Pancreas (tissue), 10 donors: ENCODE results near the gene RPTN. TPM values are rescaled to one million over a fixed set of nuclear protein-coding genes. Genes with fewer than 3 reads are reported as not detected.

Experiments
- ATAC-seq, 4 donors: fragments of 200-7000 bp; cut with Tn5 transposase; one replicate each; pipeline versions ENCODE4 v1.8.0 to v1.9.1; 2020; ENCODE audit warnings: mild to moderate bottlenecking in 4 of 4, moderate library complexity in 4 of 4
- DNase-seq, 6 donors: peaks; one replicate each; pipeline ENCODE4 v3.0.0-alpha.2; 2020
- FAIRE-seq: peaks from 2 replicates; lab custom pipeline; 2012; peaks lifted over from hg19 to GRCh38; lab: Jason Lieb, UNC
- H3K27ac ChIP-seq, 4 donors: fragments of 200-600 bp; sonication (generic); 1 replicate in 3 of 4; 2 replicates in 1 of 4; pipeline versions ENCODE4 v1.5.0 to v1.8.0; 2020
- H3K27me3 ChIP-seq, 4 donors: fragments of 200-600 bp; one replicate each; pipeline ENCODE4 v1.8.0; 2021
- H3K36me3 ChIP-seq, 3 donors: fragments of 200-600 bp; sonication (generic) in 1 of 3; one replicate each; pipeline versions ENCODE4 v1.5.0 to v1.8.0; 2020 to 2021
- H3K4me1 ChIP-seq, 3 donors: fragments of 200-600 bp; one replicate each; pipeline ENCODE4 v1.8.0; 2021
- H3K4me3 ChIP-seq, 4 donors: fragments of 200-600 bp; sonication (generic) in 2 of 4; one replicate each; pipeline versions ENCODE4 v1.5.0 to v1.8.0; 2020 to 2021
- H3K9me3 ChIP-seq, 4 donors: fragments of 200-600 bp; one replicate each; pipeline ENCODE4 v1.8.0; 2021
- WGBS, 2 donors: extraction: QIAGEN DNeasy Blood & Tissue Kit; methylation state at CpG; one replicate each; pipeline ENCODE4 v1.1.7; 2013; 5-methylcytosine and 5-hydroxymethylcytosine counted together
- intact Hi-C, 3 donors: fragments of 100-400 bp; cut with DNase I; formaldehyde crosslinking; loops; one replicate each; pipeline versions ENCODE4 v1.11.1 to v1.14.2; 2022
- polyA plus RNA-seq, 2 donors: library from polyadenylated mRNA; stranded (reverse); fragments of 200-250 nt; gene quantifications; one replicate each; pipeline ENCODE4 v1.2.3, GENCODE V29; 2013
- total RNA-seq, 6 donors: library from RNA; stranded (reverse); fragmentation: NEBNext Ultra II Directional in 4 of 6; extraction: Animal tissue kit (Norgen Biotek cat#: 25700) in 4 of 6; gene quantifications; one replicate each; pipeline versions ENCODE4 v1.2.1 to v1.2.4, GENCODE V29; 2021 to 2023
- TF ChIP-seq, protein P1 (sequence below), 4 donors: fragments of 200-600 bp; sonication (generic) in 3 of 4; IDR thresholded peaks; one replicate each; pipeline versions ENCODE4 v1.5.0 to v1.8.0; 2021; ENCODE audit warnings: antibody characterized with exemption in 4 of 4
- donor health status: healthy with polysubstance abuse.
- donor health status: DM: no; HTN: no; CAD: no; lungs with moderate emphysema.
- donor health status: DM: no; HTN: no; CAD: no.
- donor health status: control.
- donor health status: control.
- donor health status: Bipolar disorder and iron deficiency.
- donor health status: DM: yes; HTN: yes; CAD: no.
- donor health status: DM: no; HTN: no; CAD: no.
- donor health status: DM: no; HTN: no; CAD: no.
- donor health status: DM: yes; HTN: yes; CAD: no.

RPTN gene
- total and polyA plus RNA-seq, 8 donors: not detected

DNA sequence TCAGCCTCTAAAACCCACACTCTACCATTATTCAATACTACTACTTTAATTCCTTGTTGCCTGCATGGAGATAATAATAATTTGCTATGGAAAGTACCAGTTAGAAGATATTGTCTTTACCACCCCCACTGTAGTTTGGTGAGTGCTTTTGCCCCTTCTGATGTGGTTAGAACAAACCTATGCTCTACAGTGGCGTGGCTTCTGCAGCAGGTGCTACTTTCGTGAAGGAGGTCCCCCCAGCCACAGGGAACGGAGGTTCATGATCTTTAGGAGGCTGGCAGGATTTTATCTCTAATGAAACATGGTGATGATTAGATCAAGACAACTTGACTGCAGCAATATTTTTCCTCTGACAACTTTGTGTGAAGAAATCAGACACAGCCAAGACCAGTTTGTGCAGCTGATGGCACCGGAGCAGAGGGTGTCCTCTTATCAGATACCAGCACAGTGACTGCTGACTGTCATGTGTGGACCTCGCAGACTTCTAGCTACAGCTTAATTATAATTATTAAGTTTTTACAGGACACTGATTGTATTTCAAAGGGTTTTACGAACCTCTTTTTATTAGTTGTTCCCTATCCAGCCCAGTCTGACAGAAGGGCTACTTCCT is 33.1 kb downstream of the RPTN start:
- TF ChIP-seq, protein P1, sequence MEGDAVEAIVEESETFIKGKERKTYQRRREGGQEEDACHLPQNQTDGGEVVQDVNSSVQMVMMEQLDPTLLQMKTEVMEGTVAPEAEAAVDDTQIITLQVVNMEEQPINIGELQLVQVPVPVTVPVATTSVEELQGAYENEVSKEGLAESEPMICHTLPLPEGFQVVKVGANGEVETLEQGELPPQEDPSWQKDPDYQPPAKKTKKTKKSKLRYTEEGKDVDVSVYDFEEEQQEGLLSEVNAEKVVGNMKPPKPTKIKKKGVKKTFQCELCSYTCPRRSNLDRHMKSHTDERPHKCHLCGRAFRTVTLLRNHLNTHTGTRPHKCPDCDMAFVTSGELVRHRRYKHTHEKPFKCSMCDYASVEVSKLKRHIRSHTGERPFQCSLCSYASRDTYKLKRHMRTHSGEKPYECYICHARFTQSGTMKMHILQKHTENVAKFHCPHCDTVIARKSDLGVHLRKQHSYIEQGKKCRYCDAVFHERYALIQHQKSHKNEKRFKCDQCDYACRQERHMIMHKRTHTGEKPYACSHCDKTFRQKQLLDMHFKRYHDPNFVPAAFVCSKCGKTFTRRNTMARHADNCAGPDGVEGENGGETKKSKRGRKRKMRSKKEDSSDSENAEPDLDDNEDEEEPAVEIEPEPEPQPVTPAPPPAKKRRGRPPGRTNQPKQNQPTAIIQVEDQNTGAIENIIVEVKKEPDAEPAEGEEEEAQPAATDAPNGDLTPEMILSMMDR (IDR thresholded peaks at IDR 0.05): no peak
- Histone ChIP-seq H3K27ac (no peak overlapping the region), H3K27me3 (peaks cover 0 to 4% (median 2%) of the 10 kb centered on the region in 4 donors), H3K4me1 (no peaks in the 10 kb centered on the region), H3K9me3 (no peaks in the 10 kb centered on the region), H3K4me3 (no peak overlapping the region), H3K36me3 (no peaks in the 10 kb centered on the region)
- ATAC-seq: no peak
- FAIRE-seq: no peak
- intact Hi-C loops: no loop called here
- 53 to 69% methylated on average over 6 of the region's 6 CpGs for WGBS, 2 donors
- DNase-seq: no peak

DNA sequence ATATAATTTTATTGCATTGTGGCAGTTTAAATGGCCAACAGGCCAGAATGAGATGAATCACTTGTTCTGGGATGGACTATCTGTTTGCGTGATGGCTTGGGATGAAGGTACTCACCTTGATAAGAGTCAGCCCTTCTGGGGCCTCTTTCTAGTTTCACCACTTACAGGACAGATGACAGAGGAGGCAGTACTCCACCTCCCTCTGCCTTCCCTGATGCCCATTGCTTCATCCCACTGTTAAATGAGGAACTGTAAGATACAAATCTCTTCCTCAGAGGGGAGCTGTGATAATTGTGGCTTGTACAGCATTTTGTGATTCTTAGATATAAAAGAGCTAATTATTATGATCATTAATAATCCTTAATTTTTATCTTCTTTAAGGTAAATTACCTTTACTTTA is 40.1 kb downstream of the RPTN start:
- H3K4me1 ChIP-seq: no peaks in the 10 kb centered on the region
- intact Hi-C loops: no loop called here
- no peaks in the 10 kb centered on the region for H3K36me3 ChIP-seq
- no peak overlapping the region for H3K4me3 ChIP-seq
- WGBS, 2 donors: 93 to 96% methylated on average over 1 of the region's 1 CpG
- H3K27me3 ChIP-seq: peaks cover 0 to 19% (median 2%) of the 10 kb centered on the region in 4 donors
- no peak overlapping the region for H3K27ac ChIP-seq
- TF ChIP-seq, protein P1 (IDR thresholded peaks at IDR 0.05): no peak
- FAIRE-seq: no peak
- DNase-seq: no peak
- H3K9me3 ChIP-seq: no peaks in the 10 kb centered on the region
- no peak for ATAC-seq

DNA sequence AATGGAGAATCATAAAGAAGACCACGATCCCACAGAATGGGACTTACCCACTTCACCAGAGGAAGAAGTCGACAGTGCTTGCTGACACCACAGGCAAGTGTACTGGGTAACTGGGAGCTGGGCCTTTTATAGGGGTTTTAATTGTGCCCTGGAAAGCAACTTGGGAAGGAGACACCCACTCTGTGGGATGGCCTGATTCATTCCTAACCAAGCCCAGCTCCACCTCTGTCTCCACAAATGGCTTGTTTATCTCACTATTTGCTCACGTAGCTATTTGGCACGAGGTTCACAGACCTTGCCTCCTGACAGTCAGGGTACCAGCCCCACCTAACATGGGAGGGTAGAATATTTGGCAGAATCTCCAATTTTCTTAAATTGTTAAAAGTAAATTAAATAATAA is 43.7 kb downstream of the RPTN start, which contains the start of gene TCHH:
Gene TCHH (minus strand): TSS at position 101 of the 400 bp plus-strand sequence. CDS start 1,364 bp downstream, outside the sequence.
- ATAC-seq: no peak
- intact Hi-C loops: no loop called here
- no peak for FAIRE-seq
- peaks cover 0 to 6% (median 5%) of the 10 kb centered on the region in 3 donors for H3K4me1 ChIP-seq
- no peaks in the 10 kb centered on the region for H3K36me3 ChIP-seq
- no peak for DNase-seq
- TF ChIP-seq, protein P1 (IDR thresholded peaks at IDR 0.05): no peak
- peaks cover 0 to 24% (median 6%) of the 10 kb centered on the region in 4 donors for H3K27me3 ChIP-seq
- H3K27ac ChIP-seq: no peak within 1 kb of the TSS
- no peaks in the 10 kb centered on the region for H3K9me3 ChIP-seq
- H3K4me3 ChIP-seq: no peak within 1 kb of the TSS
- WGBS, 2 donors: 39 to 46% methylated on average over 4 of the region's 4 CpGs

DNA sequence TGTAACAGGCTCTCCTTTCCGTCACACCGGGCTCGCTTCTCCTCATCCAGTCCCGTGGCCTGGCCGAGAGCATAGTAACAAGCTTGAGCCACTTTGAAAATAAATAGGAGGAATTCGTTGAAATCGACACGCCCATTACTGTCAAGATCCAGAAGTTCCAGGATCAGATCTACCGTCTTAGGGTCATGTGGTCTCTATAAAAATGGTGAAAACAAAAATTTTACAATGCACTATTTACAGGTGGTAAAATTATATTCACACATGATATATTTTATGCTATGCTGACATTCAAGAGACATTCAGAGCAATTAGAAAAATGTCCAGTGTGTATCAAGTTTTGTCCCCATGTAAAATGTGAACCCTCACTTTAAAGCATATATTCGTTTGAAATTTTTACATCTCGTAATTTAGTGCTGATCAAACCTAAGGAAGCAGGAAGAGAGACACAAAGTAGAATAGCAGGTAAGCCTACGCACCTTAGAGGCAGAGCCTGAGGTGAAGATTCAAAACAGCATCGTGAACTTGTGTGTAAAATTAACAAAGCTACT is 46.1 kb downstream of the RPTN start:
- TF ChIP-seq, protein P1 (IDR thresholded peaks at IDR 0.05): no peak
- Histone ChIP-seq H3K9me3 (no peaks in the 10 kb centered on the region), H3K4me1 (peaks cover 0 to 6% (median 5%) of the 10 kb centered on the region in 3 donors), H3K36me3 (no peaks in the 10 kb centered on the region), H3K4me3 (no peak overlapping the region), H3K27ac (no peak overlapping the region), H3K27me3 (peaks cover 0 to 39% (median 8%) of the 10 kb centered on the region in 4 donors)
- ATAC-seq: no peak
- FAIRE-seq: no peak
- DNase-seq: no peak
- WGBS, 2 donors: 19 to 20% methylated on average over 13 of the region's 13 CpGs
- intact Hi-C loops: no loop called here
